Endothelial cell of umbilical vein (primary cell): Measurements from ENCODE around the gene DOCK1. TPM values are rescaled to one million over a fixed set of nuclear protein-coding genes. Genes with fewer than 3 reads are reported as not detected.

ENCODE experiments used
- BruUV-seq: library from RNA; stranded (reverse); fragments of 400-500 nt; replicated peaks from 2 replicates; lab custom pipeline; 2021; lab: Mats Ljungman, UMichigan
- CTCF ChIA-PET: fragments of 300-600, 350-600 bp; sonication (Branson Sonifier 250); formaldehyde crosslinking; loops from one replicate; lab custom pipeline; 2021; ENCODE audit warnings: antibody characterized with exemption, inconsistent platforms; lab: Charles Lee
- POLR2A ChIA-PET: fragments of 300-600, 350-600 bp; sonication (Branson Sonifier 250); formaldehyde crosslinking; loops from one replicate; lab custom pipeline; 2021; ENCODE audit warnings: antibody characterized with exemption, inconsistent platforms; lab: Charles Lee
- DNase-seq: peaks from one replicate; pipeline ENCODE4 v3.0.0-alpha.2; 2011; ENCODE audit warnings: low read depth, low spot score
- FAIRE-seq: peaks from 2 replicates; lab custom pipeline; 2011; peaks lifted over from hg19 to GRCh38; lab: Jason Lieb, UNC
- H2AFZ ChIP-seq: 2 replicates; pipeline ENCODE4 v1.6.0; 2012; ENCODE audit warnings: low read depth, low read length, control low read depth, inconsistent platforms
- H3K27ac ChIP-seq: 2 replicates; pipeline ENCODE4 v1.5.1; 2011; ENCODE audit warnings: low read depth, mild to moderate bottlenecking, control low read depth, low read length, moderate library complexity; ENCODE audit not compliant: insufficient read depth
- H3K27me3 ChIP-seq, 2 experiments: 2 replicates each; pipeline versions ENCODE4 v1.6.0 to v1.6.1; 2011; ENCODE audit warnings: low read length in 2 of 2, mixed read lengths in 1 of 2; ENCODE audit not compliant: control insufficient read depth in 2 of 2, insufficient read depth in 2 of 2
- H3K36me3 ChIP-seq, 2 experiments: 2 replicates in 1 of 2; 3 replicates in 1 of 2; pipeline ENCODE4 v1.5.1; 2011; ENCODE audit warnings: low read length in 2 of 2, mild to moderate bottlenecking in 1 of 2, moderate library complexity in 1 of 2; ENCODE audit not compliant: control insufficient read depth in 2 of 2, insufficient read depth in 2 of 2; ENCODE audit errors: extremely low read depth in 1 of 2
- H3K4me1 ChIP-seq: 3 replicates; pipeline ENCODE4 v1.5.1; 2011; ENCODE audit warnings: mild to moderate bottlenecking, low read length; ENCODE audit not compliant: control insufficient read depth, insufficient read depth; ENCODE audit errors: extremely low read depth
- H3K4me2 ChIP-seq: 2 replicates; pipeline ENCODE4 v1.6.1; 2011; ENCODE audit warnings: low read length, control low read depth, mixed read lengths; ENCODE audit not compliant: insufficient read depth
- H3K4me3 ChIP-seq, 3 experiments: fragments of 200-600 bp in 1 of 3; sonication (generic), shearing (Covaris generic) in 1 of 3; replicated peaks in 1 of 3; 2 replicates each; pipeline ENCODE4 v1.5.1; 2011 to 2016; ENCODE audit warnings: control low read depth in 3 of 3, low read length in 3 of 3, mild to moderate bottlenecking in 2 of 3, inconsistent platforms in 1 of 3, low read depth in 1 of 3, moderate library complexity in 1 of 3; ENCODE audit not compliant: insufficient read depth in 1 of 3
- H3K79me2 ChIP-seq: 2 replicates; pipeline ENCODE4 v1.6.0; 2012; ENCODE audit warnings: low read length, inconsistent platforms; ENCODE audit not compliant: control insufficient read depth, insufficient read depth
- H3K9ac ChIP-seq: replicated peaks from 2 replicates; pipeline ENCODE3; 2011; ENCODE audit warnings: low read length, control low read depth; ENCODE audit not compliant: insufficient read depth; ENCODE audit errors: extremely low read depth
- H3K9me1 ChIP-seq: replicated peaks from 3 replicates; pipeline ENCODE4 v1.6.0; 2011; ENCODE audit warnings: mild to moderate bottlenecking, low read length; ENCODE audit not compliant: control insufficient read depth, insufficient read depth; ENCODE audit errors: extremely low read depth
- H3K9me3 ChIP-seq: replicated peaks from 2 replicates; pipeline ENCODE4 v1.5.1; 2012; ENCODE audit warnings: low read length, inconsistent platforms; ENCODE audit not compliant: control insufficient read depth, insufficient read depth
- H4K20me1 ChIP-seq: replicated peaks from 2 replicates; pipeline ENCODE3; 2011; ENCODE audit warnings: mild to moderate bottlenecking, low read length; ENCODE audit not compliant: control insufficient read depth, insufficient read depth; ENCODE audit errors: extremely low read depth
- EZH2 ChIP-seq: IDR thresholded peaks from 2 replicates; pipeline ENCODE4 v1.6.1; 2012; ENCODE audit warnings: borderline replicate concordance, low read depth, mild to moderate bottlenecking, moderate library complexity, low read length, inconsistent platforms; ENCODE audit not compliant: severe bottlenecking
- FOS ChIP-seq: IDR thresholded peaks from 2 replicates; pipeline ENCODE4 v1.6.1; 2011; ENCODE audit warnings: mild to moderate bottlenecking, low read length, moderate library complexity, borderline replicate concordance; ENCODE audit not compliant: insufficient read depth
- GATA2 ChIP-seq: IDR thresholded peaks from 2 replicates; pipeline ENCODE4 v1.7.0; 2011; ENCODE audit warnings: low read depth, mild to moderate bottlenecking, moderate library complexity, mixed read lengths, low read length; ENCODE audit not compliant: insufficient read length, insufficient read depth
- JUN ChIP-seq: IDR thresholded peaks from 2 replicates; pipeline ENCODE4 v1.6.1; 2011; ENCODE audit warnings: borderline replicate concordance, low read depth; ENCODE audit not compliant: insufficient read length, insufficient read depth
- MYC ChIP-seq: IDR thresholded peaks from one replicate; pipeline ENCODE4 v1.6.1; 2011; ENCODE audit warnings: mild to moderate bottlenecking, low read depth, low read length
- POLR2A ChIP-seq: IDR thresholded peaks from 2 replicates; pipeline ENCODE4 v1.6.1; 2012; ENCODE audit warnings: low read depth, mild to moderate bottlenecking, control low read depth, low read length
- POLR2AphosphoS5 ChIP-seq: IDR thresholded peaks from 2 replicates; pipeline ENCODE4 v1.6.1; 2012; ENCODE audit warnings: low read depth, mild to moderate bottlenecking, control low read depth, low read length, moderate library complexity; ENCODE audit not compliant: insufficient read depth
- dilution Hi-C: fragments of 300-500 bp; cut with MboI; formaldehyde crosslinking; loops from one replicate; pipeline ENCODE4 v1.15.0; 2019; ENCODE audit warnings: low sequenced_read_pairs; ENCODE audit not compliant: extremely low pct_ligation_motif_present
- intact Hi-C: fragments of 100-400 bp; cut with micrococcal nuclease; formaldehyde crosslinking; loops from one replicate; pipeline ENCODE4 v1.10.0; 2022
- polyA plus RNA-seq, 4 experiments: library from polyadenylated mRNA; depleted of rRNA in 3 of 4; stranded (reverse) in 3 of 4; unstranded in 1 of 4; fragments of >200 nt; gene quantifications; 2 replicates each; pipeline versions ENCODE4 v1.2.1 to v1.2.3, GENCODE V29; 2011 to 2012; ENCODE audit warnings: missing spikeins in 1 of 4
- total RNA-seq: library from RNA; stranded (reverse); gene quantifications from 2 replicates; pipeline ENCODE4 v1.2.3, GENCODE V29; 2021
- TF ChIP-seq, protein P1 (sequence below), 2 donors: IDR thresholded peaks; 1 replicate in 1 of 2; 2 replicates in 1 of 2; pipeline ENCODE4 v1.5.1; 2011; ENCODE audit warnings: low read length in 2 of 2, mild to moderate bottlenecking in 2 of 2, moderate library complexity in 2 of 2, control low read depth in 1 of 2, inconsistent platforms in 1 of 2, low read depth in 1 of 2; ENCODE audit not compliant: insufficient read depth in 1 of 2; ENCODE audit errors: extremely low read depth in 1 of 2
- TF ChIP-seq, protein P2 (sequence below): IDR thresholded peaks from 2 replicates; pipeline ENCODE4 v1.6.1; 2011; ENCODE audit not compliant: insufficient read depth, insufficient read length

DOCK1 gene
- total and polyA plus RNA-seq, 2 donors (not counting 3 experiments of a cell fraction or from before 2014, with no cell fraction given): 22.5 to 83.1 TPM

DNA sequence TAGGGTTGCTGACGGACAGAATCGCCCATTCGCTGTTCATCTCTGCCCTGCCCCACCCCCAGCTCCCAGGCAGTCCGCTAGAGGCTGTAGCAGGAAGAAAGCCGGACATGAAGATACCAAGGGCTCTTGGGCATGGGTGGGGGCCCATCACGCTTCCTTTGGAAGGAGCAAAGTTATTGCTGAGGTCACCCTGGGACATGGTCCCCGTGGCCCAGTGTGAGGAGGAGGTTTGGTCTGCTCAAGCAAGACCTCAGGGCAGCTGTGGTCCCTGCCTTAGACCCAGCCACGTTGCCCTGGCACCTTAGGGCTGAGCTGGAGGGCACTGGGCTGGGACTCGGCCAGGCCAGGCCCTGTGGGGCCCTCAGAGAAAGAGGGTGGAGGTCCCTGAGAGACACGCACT is 511.8 kb downstream of the DOCK1 start:
- H3K9ac ChIP-seq: no peak overlapping the region
- dilution Hi-C loops (no loop called here), intact Hi-C loops (no loop called here)
- no peaks in the 10 kb centered on the region for H3K9me3 ChIP-seq
- peaks cover 0 to 19% of the 10 kb centered on the region in 2 experiments for H3K36me3 ChIP-seq
- no peaks in the 10 kb centered on the region for H3K79me2 ChIP-seq
- H3K27me3 ChIP-seq: no peaks in the 10 kb centered on the region
- DNase-seq: no peak
- H3K27ac ChIP-seq: no peak overlapping the region
- FAIRE-seq: no peak
- no peak overlapping the region for H3K4me2 ChIP-seq
- no peaks in the 10 kb centered on the region for H4K20me1 ChIP-seq
- H3K4me3 ChIP-seq: no peak overlapping the region
- H2AFZ ChIP-seq: no peak overlapping the region
- TF ChIP-seq GATA2 (no peak), EZH2 (no peak), JUN (no peak), FOS (no peak), POLR2A (no peak), POLR2AphosphoS5 (no peak), MYC (no peak)
- TF ChIP-seq, protein P1, sequence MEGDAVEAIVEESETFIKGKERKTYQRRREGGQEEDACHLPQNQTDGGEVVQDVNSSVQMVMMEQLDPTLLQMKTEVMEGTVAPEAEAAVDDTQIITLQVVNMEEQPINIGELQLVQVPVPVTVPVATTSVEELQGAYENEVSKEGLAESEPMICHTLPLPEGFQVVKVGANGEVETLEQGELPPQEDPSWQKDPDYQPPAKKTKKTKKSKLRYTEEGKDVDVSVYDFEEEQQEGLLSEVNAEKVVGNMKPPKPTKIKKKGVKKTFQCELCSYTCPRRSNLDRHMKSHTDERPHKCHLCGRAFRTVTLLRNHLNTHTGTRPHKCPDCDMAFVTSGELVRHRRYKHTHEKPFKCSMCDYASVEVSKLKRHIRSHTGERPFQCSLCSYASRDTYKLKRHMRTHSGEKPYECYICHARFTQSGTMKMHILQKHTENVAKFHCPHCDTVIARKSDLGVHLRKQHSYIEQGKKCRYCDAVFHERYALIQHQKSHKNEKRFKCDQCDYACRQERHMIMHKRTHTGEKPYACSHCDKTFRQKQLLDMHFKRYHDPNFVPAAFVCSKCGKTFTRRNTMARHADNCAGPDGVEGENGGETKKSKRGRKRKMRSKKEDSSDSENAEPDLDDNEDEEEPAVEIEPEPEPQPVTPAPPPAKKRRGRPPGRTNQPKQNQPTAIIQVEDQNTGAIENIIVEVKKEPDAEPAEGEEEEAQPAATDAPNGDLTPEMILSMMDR (IDR thresholded peaks at IDR 0.05; ENCODE audit: extremely low read depth in 1 of 2, insufficient read depth in 1 of 2, low read depth in 1 of 2, low read length in 2 of 2): no peak
- TF ChIP-seq, protein P2, sequence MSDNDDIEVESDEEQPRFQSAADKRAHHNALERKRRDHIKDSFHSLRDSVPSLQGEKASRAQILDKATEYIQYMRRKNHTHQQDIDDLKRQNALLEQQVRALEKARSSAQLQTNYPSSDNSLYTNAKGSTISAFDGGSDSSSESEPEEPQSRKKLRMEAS: no peak
- no peaks in the 10 kb centered on the region for H3K4me1 ChIP-seq
- no peaks in the 10 kb centered on the region for H3K9me1 ChIP-seq
- CTCF ChIA-PET: no interaction called here
- POLR2A ChIA-PET: no interaction called here
- no TSS peak for BruUV-seq
